DOHH2 (cell line): ENCODE measurements around the gene PLPP7.

Experiments
- H3F3A ChIP-seq: fragments of 200-600 bp; sonication (generic), shearing (Covaris generic); 2 replicates; pipeline ENCODE4 v1.6.0; 2016; ENCODE audit warnings: antibody characterized with exemption, mild to moderate bottlenecking; ENCODE audit not compliant: control insufficient read depth, insufficient read depth
- H3K27ac ChIP-seq: fragments of 200-600 bp; sonication (generic); 2 replicates; pipeline ENCODE4 v1.5.1; 2014; ENCODE audit warnings: low read depth, mild to moderate bottlenecking, low read length, moderate library complexity
- H3K27me3 ChIP-seq: fragments of 200-600 bp; sonication (generic); 2 replicates; pipeline ENCODE4 v1.6.1; 2014; ENCODE audit warnings: mild to moderate bottlenecking, low read length, mixed read lengths; ENCODE audit not compliant: control insufficient read depth
- H3K36me3 ChIP-seq: fragments of 200-600 bp; sonication (generic); 2 replicates; pipeline ENCODE4 v1.6.1; 2014; ENCODE audit warnings: mild to moderate bottlenecking, low read length, moderate library complexity, mixed read lengths; ENCODE audit not compliant: control insufficient read depth
- H3K4me1 ChIP-seq: fragments of 200-600 bp; sonication (generic); 2 replicates; pipeline ENCODE4 v1.6.1; 2014; ENCODE audit warnings: mild to moderate bottlenecking, low read length, mixed read lengths; ENCODE audit not compliant: control insufficient read depth
- H3K4me2 ChIP-seq: fragments of 200-600 bp; sonication (generic); 2 replicates; pipeline ENCODE4 v1.6.0; 2014; ENCODE audit warnings: mild to moderate bottlenecking, low read length, moderate library complexity
- H3K4me3 ChIP-seq: fragments of 200-600 bp; sonication (generic); 2 replicates; pipeline ENCODE4 v1.5.1; 2014; ENCODE audit warnings: mild to moderate bottlenecking, low read length, mixed read lengths
- H3K79me2 ChIP-seq: fragments of 200-600 bp; sonication (generic); 2 replicates; pipeline ENCODE4 v1.6.1; 2014; ENCODE audit warnings: mild to moderate bottlenecking, low read length, mixed read lengths; ENCODE audit not compliant: control insufficient read depth
- H3K9me2 ChIP-seq: fragments of 200-600 bp; sonication (generic); replicated peaks from 2 replicates; pipeline ENCODE4 v1.6.1; 2014; ENCODE audit warnings: mild to moderate bottlenecking, low read length, mixed read lengths; ENCODE audit not compliant: control insufficient read depth
- H3K9me3 ChIP-seq: fragments of 200-600 bp; sonication (generic); 2 replicates; pipeline ENCODE4 v1.6.1; 2014; ENCODE audit warnings: antibody characterized with exemption, low read length, mixed read lengths; ENCODE audit not compliant: control insufficient read depth, insufficient read depth
- H4K20me1 ChIP-seq: fragments of 200-600 bp; sonication (generic); 2 replicates; pipeline ENCODE4 v1.6.0; 2014; ENCODE audit warnings: low read depth, mild to moderate bottlenecking, antibody characterized with exemption, low read length, moderate library complexity; ENCODE audit not compliant: control insufficient read depth, insufficient read depth
- CTCF ChIP-seq: fragments of 200-600 bp; sonication (generic); IDR thresholded peaks from one replicate; pipeline ENCODE4 v1.5.1; 2014; ENCODE audit warnings: antibody characterized with exemption, mild to moderate bottlenecking, low read depth, low read length; ENCODE audit not compliant: poor library complexity, severe bottlenecking
- EZH2phosphoT487 ChIP-seq: fragments of 200-600 bp; sonication (generic); IDR thresholded peaks from 2 replicates; pipeline ENCODE4 v1.6.1; 2017; ENCODE audit warnings: borderline replicate concordance, mild to moderate bottlenecking, antibody characterized with exemption, low read length, moderate library complexity, mixed read lengths

Gene PLPP7

GRCh38 chr9:131258698-131259431 lies 30.7 kb upstream of the PLPP7 start:
- TF ChIP-seq EZH2phosphoT487 = no peak
- no peak for TF ChIP-seq CTCF
- Histone ChIP-seq H4K20me1 (no peaks in the 10 kb centered on the region), H3K4me3 (no peak overlapping the region), H3K27ac (no peak overlapping the region), H3K9me3 (no peaks in the 10 kb centered on the region), H3K4me2 (no peak overlapping the region), H3K4me1 (peaks cover 57% of the 10 kb centered on the region), H3K79me2 (peaks cover 33% of the 10 kb centered on the region), H3K36me3 (peaks cover 50% of the 10 kb centered on the region), H3K9me2 (no peaks in the 10 kb centered on the region), H3F3A (peaks cover 28% of the 10 kb centered on the region), H3K27me3 (no peaks in the 10 kb centered on the region)

- Histone ChIP-seq H3K79me2 (peaks cover 39% of the 10 kb centered on the region), H3K27ac (no peak overlapping the region), H3K27me3 (no peaks in the 10 kb centered on the region), H3K4me1 (peaks cover 57% of the 10 kb centered on the region), H4K20me1 (no peaks in the 10 kb centered on the region), H3K9me2 (no peaks in the 10 kb centered on the region), H3K4me2 (no peak overlapping the region), H3K4me3 (no peak overlapping the region), H3K9me3 (no peaks in the 10 kb centered on the region), H3K36me3 (peaks cover 56% of the 10 kb centered on the region), H3F3A (peaks cover 30% of the 10 kb centered on the region)
- no peak for TF ChIP-seq CTCF
- no peak for TF ChIP-seq EZH2phosphoT487
These were observed 30.1 kb upstream of the PLPP7 start for GRCh38 chr9:131259432-131259898.

- H3K27ac ChIP-seq = no peak overlapping the region
- H3K36me3 ChIP-seq = peaks cover 56% of the 10 kb centered on the region
- H3K4me1 ChIP-seq = peaks cover 56% of the 10 kb centered on the region
- TF ChIP-seq CTCF (no peak), EZH2phosphoT487 (no peak)
- peaks cover 28% of the 10 kb centered on the region for H3F3A ChIP-seq
- no peaks in the 10 kb centered on the region for H3K9me2 ChIP-seq
- H3K4me3 ChIP-seq = no peak overlapping the region
- H3K9me3 ChIP-seq = no peaks in the 10 kb centered on the region
- H3K79me2 ChIP-seq = peaks cover 41% of the 10 kb centered on the region
- H4K20me1 ChIP-seq = no peaks in the 10 kb centered on the region
- H3K4me2 ChIP-seq = no peak overlapping the region
- H3K27me3 ChIP-seq = no peaks in the 10 kb centered on the region
These were observed 29.5 kb upstream of the PLPP7 start for GRCh38 chr9:131259916-131260597.
